SKM-1 (cell line): ENCODE measurements around the gene NUSAP1.
A peak's percentile ranks its signal among the peaks of the same experiment; 100 is the strongest.
"Not testable (repeated sequence)": the region's sequence is repeated elsewhere in the genome, so short reads cannot be mapped to it uniquely, and the experiment has no call there.

Experiments used
- DNase-seq: peaks from one replicate; lab custom pipeline; 2025; ENCODE audit not compliant: unreplicated experiment; lab: John Stamatoyannopoulos, UW

The NUSAP1 gene

DNA sequence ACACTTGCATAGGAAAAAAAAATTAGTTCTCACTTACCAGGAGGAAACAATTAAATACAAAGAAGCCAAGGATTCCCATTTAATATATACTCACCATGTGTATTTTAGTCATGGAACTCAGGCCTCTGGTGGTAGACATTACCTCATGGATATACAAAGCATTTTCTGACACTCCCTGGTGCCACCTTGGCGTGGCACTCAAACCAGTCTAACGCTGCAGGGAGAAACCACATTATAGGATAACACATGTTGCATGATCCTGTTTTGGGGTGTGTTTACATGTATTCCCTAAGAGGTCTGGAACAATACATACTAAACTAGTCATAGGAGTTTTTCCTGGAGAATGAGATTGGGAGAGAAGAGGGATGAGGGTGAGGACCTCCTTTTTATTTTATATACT lies 78.3 kb downstream of the NUSAP1 start:
- no peak for DNase-seq

DNA sequence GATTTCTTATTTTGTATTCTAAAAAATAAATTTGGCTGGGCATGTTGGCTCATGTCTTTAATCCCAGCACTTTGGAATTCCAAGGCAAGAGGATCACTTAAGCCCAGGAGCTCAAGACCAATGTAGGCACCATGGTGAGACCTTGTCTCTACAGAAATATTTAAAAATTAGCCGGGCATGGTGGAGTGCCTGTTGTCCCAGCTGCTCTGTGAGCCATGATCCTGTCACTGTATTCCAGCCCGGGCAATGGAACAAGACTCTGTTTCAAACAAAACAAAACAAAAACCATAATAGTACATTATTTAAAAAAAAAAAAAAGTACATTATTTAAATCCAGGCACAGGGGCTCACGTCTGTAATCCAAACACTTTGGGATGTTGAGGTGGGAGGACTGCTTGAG lies 78.8 kb downstream of the NUSAP1 start:
- no peak for DNase-seq

DNA sequence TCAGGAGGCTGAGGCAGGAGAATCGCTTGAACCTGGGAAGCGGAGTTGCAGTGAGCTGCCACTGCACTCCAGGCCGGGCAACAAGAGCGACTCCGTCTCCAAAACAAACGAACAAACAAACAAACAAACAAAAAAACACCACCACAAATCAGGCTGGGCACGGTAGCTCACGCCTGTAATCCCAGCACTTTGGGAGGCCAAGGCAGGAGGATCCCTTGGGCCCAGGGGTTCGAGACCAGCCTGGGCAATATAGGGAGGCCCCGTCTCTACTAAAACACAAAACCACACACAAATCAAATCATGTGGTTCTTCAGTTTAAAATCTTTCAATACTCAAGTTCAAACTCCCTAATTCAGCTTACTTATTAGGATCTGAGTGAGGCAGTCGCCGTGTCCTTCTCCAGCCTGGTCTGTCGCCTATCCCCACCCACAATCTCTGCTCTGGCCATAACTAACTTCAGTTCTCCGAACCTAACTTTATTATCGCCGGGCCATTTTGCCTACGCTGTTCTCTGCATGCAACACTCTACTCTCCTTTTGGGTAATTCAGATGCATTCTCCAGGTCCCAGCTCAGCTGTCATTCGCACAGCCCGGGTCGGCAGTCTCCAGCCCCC lies 83.6 kb downstream of the NUSAP1 start:
- no peak for DNase-seq

DNA sequence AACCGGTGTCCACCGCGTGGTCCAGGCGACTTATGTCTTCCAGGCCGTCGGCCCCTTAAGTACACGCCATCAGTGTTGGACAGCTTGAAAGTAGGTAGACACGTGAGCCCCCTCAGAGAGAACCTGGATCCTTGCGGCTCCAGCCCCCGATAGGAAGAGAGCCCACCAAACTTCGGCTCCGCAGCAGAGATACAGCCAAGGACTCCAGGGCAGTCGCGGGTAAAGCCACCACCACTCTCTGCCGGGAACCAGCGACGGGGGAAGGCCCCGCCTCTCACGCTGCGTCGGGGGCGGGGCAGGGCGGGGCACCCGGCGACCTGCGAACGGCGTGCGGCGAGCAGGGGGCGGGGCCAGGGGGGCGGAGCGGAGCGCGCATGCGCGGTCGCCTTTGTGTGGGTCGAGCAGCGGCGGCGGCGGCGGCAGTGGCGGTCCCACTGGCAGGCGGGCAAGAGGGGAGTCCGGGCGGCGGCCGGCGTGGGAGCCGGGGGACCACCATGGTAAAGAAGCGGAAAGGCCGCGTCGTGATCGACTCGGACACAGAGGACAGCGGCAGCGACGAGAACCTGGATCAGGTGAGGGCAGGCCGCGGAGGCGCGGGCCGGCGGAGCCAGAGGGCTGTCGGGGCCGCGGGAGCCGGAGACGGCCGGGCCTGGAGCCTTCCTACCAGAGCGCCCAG lies 84.2 kb downstream of the NUSAP1 start, which contains the start of gene RTF1:
RTF1 (plus strand) TSS at position 354 of the 676 bp plus-strand sequence; CDS start at position 375, 21 bp downstream.
- DNase-seq: peak; percentile 80

DNA sequence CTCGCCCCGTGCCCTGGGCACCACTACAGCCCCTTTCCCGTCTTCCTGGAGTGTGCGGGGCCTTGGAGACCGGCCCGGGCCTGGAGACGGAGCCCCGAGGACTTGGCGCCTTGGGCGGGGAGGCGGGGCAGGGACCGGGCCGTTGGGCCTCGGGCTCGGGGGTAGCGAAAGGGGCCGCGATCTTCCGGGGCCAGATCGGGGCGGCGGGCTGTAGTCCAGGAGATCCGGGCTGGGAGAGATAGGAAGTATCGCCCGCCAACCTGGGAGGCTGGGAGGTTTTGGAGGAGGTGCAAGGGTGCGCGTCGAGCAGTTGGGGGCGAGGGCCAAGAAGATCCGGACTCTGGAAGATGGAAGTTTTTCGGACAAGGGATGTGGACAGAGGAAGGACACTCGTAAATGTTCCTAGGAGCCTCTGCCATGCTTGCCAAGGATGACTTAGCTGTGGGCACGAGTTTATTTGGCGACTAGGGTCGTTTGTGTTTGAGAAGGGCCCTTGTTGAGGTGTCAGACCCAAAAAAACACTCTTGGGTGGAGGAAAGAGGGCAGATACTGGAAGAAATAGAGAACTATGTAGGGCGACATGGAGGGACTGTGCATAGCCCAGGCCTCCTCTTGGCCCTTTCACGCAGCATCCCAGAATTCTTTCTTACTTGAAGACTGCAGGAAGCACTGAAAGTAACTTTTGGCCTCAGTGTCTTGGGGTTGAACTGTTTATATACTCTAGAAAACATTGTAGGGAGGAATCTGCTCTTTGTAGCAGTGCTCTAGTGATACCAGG lies 84.9 kb downstream of the NUSAP1 start:
- no peak for DNase-seq

DNA sequence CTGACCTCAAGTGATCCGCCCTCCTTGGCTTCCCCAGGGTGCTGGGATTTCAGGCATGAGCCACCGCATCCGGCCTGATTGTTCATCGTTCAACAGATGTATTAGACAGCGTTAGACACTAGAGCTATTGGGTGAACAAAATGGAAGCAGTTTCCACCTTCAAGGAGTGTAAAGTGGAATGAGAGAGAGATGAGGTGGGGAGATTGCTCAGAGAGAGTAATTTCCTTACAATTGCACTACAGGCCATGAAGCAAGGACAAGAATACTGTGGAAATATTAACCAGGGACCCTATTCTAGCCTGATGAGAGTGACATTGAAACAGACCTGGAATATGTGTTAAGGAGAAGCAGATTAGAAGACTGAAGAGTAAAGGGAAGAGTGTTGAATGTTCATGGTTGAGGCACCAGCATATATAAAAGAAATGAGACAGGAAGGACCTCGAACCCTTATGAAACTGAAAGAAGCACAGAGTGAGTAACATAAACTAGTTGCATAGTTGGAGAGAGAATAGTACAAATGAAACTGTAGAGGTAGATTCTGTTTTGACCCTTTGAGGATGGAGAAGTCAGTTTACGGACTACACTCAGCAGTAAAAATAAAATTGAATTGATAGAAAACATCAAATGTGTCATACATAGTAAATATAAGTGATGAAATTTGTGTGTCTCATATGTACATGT lies 91.4 kb downstream of the NUSAP1 start:
- DNase-seq: no peak

DNA sequence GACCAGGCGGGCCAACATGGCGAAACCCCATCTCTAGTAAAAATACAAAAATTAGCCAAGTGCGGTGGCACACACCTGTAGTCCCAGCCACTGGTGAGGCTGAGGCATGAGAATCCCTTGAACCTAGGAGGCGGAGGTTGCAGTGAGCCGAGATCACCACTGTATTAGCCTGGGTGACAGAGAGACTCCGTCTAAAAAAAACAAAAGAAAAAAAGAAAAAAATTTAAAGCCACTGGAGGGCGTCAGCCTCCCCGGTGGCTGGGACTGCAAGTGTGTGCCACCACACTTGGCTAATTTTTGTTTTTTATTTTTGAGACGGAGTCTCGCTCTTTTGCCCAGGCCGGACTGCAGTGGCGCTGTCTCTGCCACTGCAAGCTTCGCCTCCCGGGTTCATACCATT lies 92.1 kb downstream of the NUSAP1 start:
- DNase-seq: no peak

DNA sequence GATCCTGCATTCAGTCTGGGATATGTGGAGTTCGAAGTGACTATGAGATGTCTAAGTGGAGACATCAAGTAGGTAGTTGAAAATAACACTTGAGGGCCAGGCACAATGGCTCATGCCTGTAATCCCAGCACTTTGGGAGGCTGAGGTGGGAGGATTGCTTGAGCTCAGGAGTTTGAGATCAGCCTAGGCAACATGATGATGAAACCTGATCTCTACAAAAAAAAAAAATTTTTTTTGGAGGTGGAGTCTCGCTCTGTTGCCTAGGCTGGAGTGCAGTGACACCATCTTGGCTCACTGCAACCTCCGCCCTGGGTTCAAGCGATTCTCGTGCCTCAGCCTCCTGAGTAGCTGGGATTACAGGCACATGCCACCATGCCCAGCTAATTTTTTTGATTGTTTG lies 93.2 kb downstream of the NUSAP1 start:
- not testable (repeated sequence) for DNase-seq

DNA sequence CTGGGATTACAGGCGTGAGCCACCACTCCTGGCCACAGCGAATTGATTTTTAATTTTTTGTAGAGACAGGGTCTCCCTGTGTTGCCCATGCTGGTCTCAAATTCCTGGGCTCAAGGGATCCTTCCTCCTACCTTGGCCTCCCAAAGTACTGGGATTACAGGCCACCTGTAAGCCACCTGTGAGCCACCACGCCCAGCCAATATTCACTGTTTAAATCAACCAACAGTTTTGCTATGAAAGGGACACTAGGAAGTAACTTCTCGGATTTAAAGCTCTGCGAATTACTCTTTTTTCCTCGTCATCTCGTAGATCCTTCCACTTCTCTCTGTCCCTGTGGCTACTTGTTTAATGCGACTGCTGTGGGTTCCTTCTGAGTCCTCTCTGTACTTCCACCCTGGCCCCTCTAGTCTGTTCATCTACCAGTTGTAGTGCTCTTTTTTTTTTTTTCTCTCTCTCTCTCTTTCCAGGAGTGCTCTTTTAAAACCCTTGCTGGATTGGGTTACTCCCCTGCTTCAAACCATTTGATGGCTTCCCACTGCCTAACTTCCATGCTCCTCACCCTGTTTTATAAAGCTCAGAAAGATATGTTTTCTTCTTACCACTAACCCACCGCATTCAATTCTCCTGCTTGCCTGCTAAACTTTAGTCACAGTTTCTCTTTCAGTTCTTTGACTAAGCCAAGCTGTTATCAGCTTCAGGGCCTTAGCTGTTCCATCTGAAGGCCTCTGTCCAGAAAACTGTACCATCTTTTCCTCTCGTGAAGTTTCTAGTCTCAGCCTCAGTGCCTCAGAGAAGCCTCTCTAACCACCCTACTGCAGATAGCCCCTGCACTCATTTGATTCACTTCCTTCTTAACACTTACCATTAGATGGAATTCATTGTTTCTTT lies 96.6 kb downstream of the NUSAP1 start:
- no peak for DNase-seq
